ENCODE results near the gene MPRIP.

DNA sequence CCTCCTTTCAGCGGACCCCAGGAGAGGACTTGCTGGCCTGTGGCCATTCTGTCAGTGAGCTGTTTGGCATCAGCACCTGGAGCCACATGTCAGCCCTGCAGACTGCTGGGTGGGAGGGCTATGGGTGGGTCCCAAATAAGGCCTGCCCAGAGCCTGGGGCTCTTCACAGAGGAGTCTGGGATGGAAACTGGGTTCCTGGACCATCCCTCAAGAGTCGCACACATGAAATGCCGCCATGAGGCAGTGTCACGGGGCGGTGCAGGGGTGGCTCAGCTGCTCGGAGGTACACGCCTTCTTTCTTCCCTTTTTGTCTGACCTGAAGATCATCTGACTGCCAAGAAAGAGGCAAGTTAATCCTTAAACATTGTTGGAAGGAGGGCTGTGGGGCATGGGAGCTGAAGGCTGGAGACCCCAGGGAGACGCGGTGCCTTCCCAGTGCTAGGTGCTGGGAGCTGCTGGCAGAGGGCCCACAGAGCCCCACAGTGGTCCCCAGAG is 14.8 kb downstream of the MPRIP start:
- TF ChIP-seq CTCF (IDR thresholded peaks at IDR 0.05 in 8 of 11, conservative IDR thresholded peaks at IDR 0.05 in 3 of 11) = no peak
- no peak for TF ChIP-seq POLR2A (IDR thresholded peaks at IDR 0.05)
- no peak for TF ChIP-seq POLR2AphosphoS5 (IDR thresholded peaks at IDR 0.05)
